Measurements from ENCODE around the gene CMC2.

GRCh38 chr16:81000873-81001272, 5.8 kb downstream of the CMC2 start:
- TF ChIP-seq CTCF (IDR thresholded peaks at IDR 0.05) (no peak), POLR2A (IDR thresholded peaks at IDR 0.05) (no peak)

All from right lobe of liver (tissue), 4 donors.